ENCODE results near the gene ESPL1.

DNA sequence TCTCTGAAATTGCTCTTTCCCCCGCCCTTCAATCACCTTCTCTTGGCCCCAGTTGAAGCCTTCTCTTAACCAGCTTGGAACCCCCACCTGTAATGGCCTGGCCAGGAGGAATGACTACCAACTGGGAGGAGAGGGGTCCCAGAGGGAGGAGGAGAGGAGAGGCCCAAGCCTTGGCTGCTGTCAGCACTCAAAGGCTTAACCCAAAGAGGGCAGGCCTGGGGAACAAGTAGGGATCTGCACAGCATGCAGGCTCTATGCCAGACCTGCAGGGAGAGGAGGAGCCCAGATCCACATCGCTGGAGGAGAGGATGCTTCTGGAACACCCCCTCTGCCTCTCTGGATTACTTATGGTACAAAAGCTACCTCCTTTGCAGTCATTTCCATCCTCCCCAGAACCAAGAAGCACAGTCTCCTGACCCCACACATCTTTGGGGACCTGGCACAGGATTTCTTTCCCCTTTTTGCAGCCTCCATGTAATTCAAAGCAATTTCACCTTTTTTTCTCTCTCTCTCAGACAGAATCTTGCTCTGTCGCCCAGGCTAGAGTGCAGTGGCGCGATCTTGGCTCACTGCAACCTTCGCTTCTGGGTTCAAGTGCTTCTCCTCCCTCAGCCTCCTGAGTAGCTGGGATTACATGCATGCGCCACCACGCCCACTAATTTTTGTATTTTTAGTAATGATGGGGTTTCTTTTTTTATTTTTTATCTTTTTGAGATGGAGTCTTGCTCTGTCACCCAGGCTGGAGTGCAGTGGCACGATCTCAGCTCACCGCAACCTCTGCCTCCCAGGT lies 42.3 kb upstream of the ESPL1 start:
- no peak for TF ChIP-seq POLR2A (IDR thresholded peaks at IDR 0.05; ENCODE audit: low read depth, low read length)
- no peak for TF ChIP-seq POLR2AphosphoS5 (IDR thresholded peaks at IDR 0.05; ENCODE audit: low read depth, low read length)
- no peak for TF ChIP-seq POU2F2 (IDR thresholded peaks at IDR 0.05; ENCODE audit: low read depth, low read length)
